Measurements from ENCODE around the gene RALGPS2. TPM values are rescaled to one million over a fixed set of nuclear protein-coding genes. Genes with fewer than 3 reads are reported as not detected.
A peak's percentile ranks its signal among the peaks of the same experiment; 100 is the strongest.

RALGPS2 gene
- total and polyA plus RNA-seq, 4 donors: 20.1 to 57.6 (median 35.0) TPM

- Histone ChIP-seq H3K4me1 (ENCODE audit: control insufficient read depth, insufficient read depth, low read length) (no peaks in the 10 kb centered on the region), H3K36me3 (ENCODE audit: control insufficient read depth, insufficient read depth, low read length) (no peaks in the 10 kb centered on the region), H3K9me3 (ENCODE audit: control insufficient read depth, insufficient read depth, low read length) (no peaks in the 10 kb centered on the region), H3K4me3 (ENCODE audit: low read depth, low read length) (no peak overlapping the region), H3K27ac (ENCODE audit: low read depth, low read length) (no peak overlapping the region), H3K27me3 (ENCODE audit: control insufficient read depth, insufficient read depth, low read length) (no peaks in the 10 kb centered on the region)
- WGBS (ENCODE audit: insufficient coverage): 100% methylated on average over 1 of the region's 6 CpGs
- DNase-seq (ENCODE audit: low read depth in 4 of 6, low spot score in 6 of 6): peak in 1 of 6 donors; percentile 48
Measured at GRCh38 chr1:178798232-178798861, 73.3 kb downstream of the RALGPS2 start.

GRCh38 chr1:178802873-178803272 is 77.8 kb downstream of the RALGPS2 start:
- H3K4me1 ChIP-seq (ENCODE audit: control insufficient read depth, insufficient read depth, low read length): no peaks in the 10 kb centered on the region
- no peaks in the 10 kb centered on the region for H3K36me3 ChIP-seq (ENCODE audit: control insufficient read depth, insufficient read depth, low read length)
- no peaks in the 10 kb centered on the region for H3K27me3 ChIP-seq (ENCODE audit: control insufficient read depth, insufficient read depth, low read length)
- H3K27ac ChIP-seq (ENCODE audit: low read depth, low read length): no peak overlapping the region
- no peak overlapping the region for H3K4me3 ChIP-seq (ENCODE audit: low read depth, low read length)
- no peaks in the 10 kb centered on the region for H3K9me3 ChIP-seq (ENCODE audit: control insufficient read depth, insufficient read depth, low read length)
- DNase-seq (ENCODE audit: low read depth in 4 of 6, low spot score in 6 of 6): no peak
- no CpG with 5 or more reads among the region's 3 CpGs for WGBS (ENCODE audit: insufficient coverage)

GRCh38 chr1:178806665-178807300 is 81.7 kb downstream of the RALGPS2 start:
- no peak for DNase-seq (ENCODE audit: low read depth in 4 of 6, low spot score in 6 of 6)
- Histone ChIP-seq H3K9me3 (ENCODE audit: control insufficient read depth, insufficient read depth, low read length) (no peaks in the 10 kb centered on the region), H3K27me3 (ENCODE audit: control insufficient read depth, insufficient read depth, low read length) (no peaks in the 10 kb centered on the region), H3K27ac (ENCODE audit: low read depth, low read length) (no peak overlapping the region), H3K36me3 (ENCODE audit: control insufficient read depth, insufficient read depth, low read length) (peaks cover 5% of the 10 kb centered on the region), H3K4me3 (ENCODE audit: low read depth, low read length) (no peak overlapping the region), H3K4me1 (ENCODE audit: control insufficient read depth, insufficient read depth, low read length) (no peaks in the 10 kb centered on the region)
- WGBS (ENCODE audit: insufficient coverage): no CpG with 5 or more reads among the region's 9 CpGs

GRCh38 chr1:178808529-178808928 is 83.5 kb downstream of the RALGPS2 start:
- Histone ChIP-seq H3K36me3 (ENCODE audit: control insufficient read depth, insufficient read depth, low read length) (peaks cover 5% of the 10 kb centered on the region), H3K9me3 (ENCODE audit: control insufficient read depth, insufficient read depth, low read length) (no peaks in the 10 kb centered on the region), H3K27me3 (ENCODE audit: control insufficient read depth, insufficient read depth, low read length) (no peaks in the 10 kb centered on the region), H3K27ac (ENCODE audit: low read depth, low read length) (no peak overlapping the region), H3K4me3 (ENCODE audit: low read depth, low read length) (no peak overlapping the region), H3K4me1 (ENCODE audit: control insufficient read depth, insufficient read depth, low read length) (no peaks in the 10 kb centered on the region)
- no CpG with 5 or more reads among the region's 3 CpGs for WGBS (ENCODE audit: insufficient coverage)
- DNase-seq (ENCODE audit: low read depth in 4 of 6, low spot score in 6 of 6): no peak

- DNase-seq (ENCODE audit: low read depth in 4 of 6, low spot score in 6 of 6): no peak
- Histone ChIP-seq H3K4me3 (ENCODE audit: low read depth, low read length) (no peak overlapping the region), H3K36me3 (ENCODE audit: control insufficient read depth, insufficient read depth, low read length) (peaks cover 5% of the 10 kb centered on the region), H3K9me3 (ENCODE audit: control insufficient read depth, insufficient read depth, low read length) (no peaks in the 10 kb centered on the region), H3K4me1 (ENCODE audit: control insufficient read depth, insufficient read depth, low read length) (no peaks in the 10 kb centered on the region), H3K27me3 (ENCODE audit: control insufficient read depth, insufficient read depth, low read length) (no peaks in the 10 kb centered on the region), H3K27ac (ENCODE audit: low read depth, low read length) (no peak overlapping the region)
Measured at GRCh38 chr1:178810585-178810984, 85.5 kb downstream of the RALGPS2 start.

GRCh38 chr1:178818416-178818815 is 93.4 kb downstream of the RALGPS2 start:
- Histone ChIP-seq H3K36me3 (ENCODE audit: control insufficient read depth, insufficient read depth, low read length) (no peaks in the 10 kb centered on the region), H3K4me1 (ENCODE audit: control insufficient read depth, insufficient read depth, low read length) (no peaks in the 10 kb centered on the region), H3K4me3 (ENCODE audit: low read depth, low read length) (no peak overlapping the region), H3K9me3 (ENCODE audit: control insufficient read depth, insufficient read depth, low read length) (no peaks in the 10 kb centered on the region), H3K27me3 (ENCODE audit: control insufficient read depth, insufficient read depth, low read length) (no peaks in the 10 kb centered on the region), H3K27ac (ENCODE audit: low read depth, low read length) (no peak overlapping the region)
- WGBS (ENCODE audit: insufficient coverage): no CpG with 5 or more reads among the region's 2 CpGs
- no peak for DNase-seq (ENCODE audit: low read depth in 4 of 6, low spot score in 6 of 6)

- Histone ChIP-seq H3K27ac (ENCODE audit: low read depth, low read length) (no peak overlapping the region), H3K9me3 (ENCODE audit: control insufficient read depth, insufficient read depth, low read length) (no peaks in the 10 kb centered on the region), H3K36me3 (ENCODE audit: control insufficient read depth, insufficient read depth, low read length) (no peaks in the 10 kb centered on the region), H3K4me1 (ENCODE audit: control insufficient read depth, insufficient read depth, low read length) (no peaks in the 10 kb centered on the region), H3K27me3 (ENCODE audit: control insufficient read depth, insufficient read depth, low read length) (no peaks in the 10 kb centered on the region), H3K4me3 (ENCODE audit: low read depth, low read length) (no peak overlapping the region)
- no peak for DNase-seq (ENCODE audit: low read depth in 4 of 6, low spot score in 6 of 6)
- 100% methylated on average over 1 of the region's 4 CpGs for WGBS (ENCODE audit: insufficient coverage)
Measured at GRCh38 chr1:178819123-178819522, 94.1 kb downstream of the RALGPS2 start.

GRCh38 chr1:178821134-178821866 is 96.3 kb downstream of the RALGPS2 start:
- Histone ChIP-seq H3K36me3 (ENCODE audit: control insufficient read depth, insufficient read depth, low read length) (no peaks in the 10 kb centered on the region), H3K4me1 (ENCODE audit: control insufficient read depth, insufficient read depth, low read length) (no peaks in the 10 kb centered on the region), H3K27ac (ENCODE audit: low read depth, low read length) (no peak overlapping the region), H3K4me3 (ENCODE audit: low read depth, low read length) (no peak overlapping the region), H3K27me3 (ENCODE audit: control insufficient read depth, insufficient read depth, low read length) (no peaks in the 10 kb centered on the region), H3K9me3 (ENCODE audit: control insufficient read depth, insufficient read depth, low read length) (no peaks in the 10 kb centered on the region)
- DNase-seq (ENCODE audit: low read depth in 4 of 6, low spot score in 6 of 6): no peak
- WGBS (ENCODE audit: insufficient coverage): no CpG with 5 or more reads among the region's 1 CpG

- Histone ChIP-seq H3K27ac (ENCODE audit: low read depth, low read length) (no peak overlapping the region), H3K4me1 (ENCODE audit: control insufficient read depth, insufficient read depth, low read length) (no peaks in the 10 kb centered on the region), H3K36me3 (ENCODE audit: control insufficient read depth, insufficient read depth, low read length) (no peaks in the 10 kb centered on the region), H3K9me3 (ENCODE audit: control insufficient read depth, insufficient read depth, low read length) (peaks cover 2% of the 10 kb centered on the region), H3K4me3 (ENCODE audit: low read depth, low read length) (no peak overlapping the region), H3K27me3 (ENCODE audit: control insufficient read depth, insufficient read depth, low read length) (no peaks in the 10 kb centered on the region)
- DNase-seq (ENCODE audit: low read depth in 4 of 6, low spot score in 6 of 6): no peak
- 98% methylated on average over 2 of the region's 2 CpGs for WGBS (ENCODE audit: insufficient coverage)
Measured at GRCh38 chr1:178825167-178825566, 100.1 kb downstream of the RALGPS2 start.

- Histone ChIP-seq H3K4me3 (ENCODE audit: low read depth, low read length) (no peak overlapping the region), H3K4me1 (ENCODE audit: control insufficient read depth, insufficient read depth, low read length) (no peaks in the 10 kb centered on the region), H3K36me3 (ENCODE audit: control insufficient read depth, insufficient read depth, low read length) (no peaks in the 10 kb centered on the region), H3K27me3 (ENCODE audit: control insufficient read depth, insufficient read depth, low read length) (no peaks in the 10 kb centered on the region), H3K9me3 (ENCODE audit: control insufficient read depth, insufficient read depth, low read length) (no peaks in the 10 kb centered on the region), H3K27ac (ENCODE audit: low read depth, low read length) (no peak overlapping the region)
- no CpG with 5 or more reads among the region's 3 CpGs for WGBS (ENCODE audit: insufficient coverage)
- no peak for DNase-seq (ENCODE audit: low read depth in 4 of 6, low spot score in 6 of 6)
Measured at GRCh38 chr1:178844436-178844835, 119.4 kb downstream of the RALGPS2 start.

Data from spinal cord (tissue), 10 donors.